Neural cell (in vitro differentiated cells): ENCODE measurements around the gene TSHR. TPM values are rescaled to one million over a fixed set of nuclear protein-coding genes. Genes with fewer than 3 reads are reported as not detected.

Experiments
- H2AFZ ChIP-seq: fragments of 200-600, 300-800 bp; sonication (generic), shearing (Covaris generic); 2 replicates; pipeline ENCODE4 v1.6.0; 2014; ENCODE audit warnings: low read depth, mild to moderate bottlenecking, antibody characterized with exemption, low read length, moderate library complexity
- H3F3A ChIP-seq: fragments of 200-600 bp; shearing (Covaris generic); 2 replicates; pipeline ENCODE4 v1.6.1; 2016; ENCODE audit warnings: mild to moderate bottlenecking, moderate library complexity, mixed read lengths, antibody characterized with exemption, low read length; ENCODE audit not compliant: insufficient read depth, poor library complexity, severe bottlenecking
- H3K27ac ChIP-seq: fragments of 200-600, 300-800 bp; sonication (generic), shearing (Covaris generic); 2 replicates; pipeline ENCODE4 v1.5.1; 2014; ENCODE audit warnings: mild to moderate bottlenecking, low read length, moderate library complexity
- H3K27me3 ChIP-seq: fragments of 300-800, 200-600 bp; sonication (generic), shearing (Covaris generic); 2 replicates; pipeline ENCODE4 v1.6.0; 2014; ENCODE audit warnings: mild to moderate bottlenecking, low read depth, low read length, moderate library complexity; ENCODE audit not compliant: insufficient read depth
- H3K36me3 ChIP-seq: fragments of 300-800, 200-600 bp; sonication (generic), shearing (Covaris generic); 2 replicates; pipeline ENCODE4 v1.5.1; 2014; ENCODE audit warnings: mild to moderate bottlenecking, antibody characterized with exemption, low read length, moderate library complexity; ENCODE audit not compliant: insufficient read depth
- H3K4me2 ChIP-seq: fragments of 300-800, 200-600 bp; sonication (generic), shearing (Covaris generic); 2 replicates; pipeline ENCODE4 v1.6.0; 2014; ENCODE audit warnings: mild to moderate bottlenecking, low read length
- H3K4me3 ChIP-seq: fragments of 300-800, 200-600 bp; sonication (generic), shearing (Covaris generic); 2 replicates; pipeline ENCODE4 v1.5.1; 2014; ENCODE audit warnings: mild to moderate bottlenecking, low read length, moderate library complexity
- H3K79me2 ChIP-seq: fragments of 200-600 bp; shearing (Covaris generic); replicated peaks from 2 replicates; pipeline ENCODE4 v1.6.0; 2014; ENCODE audit warnings: mild to moderate bottlenecking, low read length, moderate library complexity; ENCODE audit not compliant: insufficient read depth
- H3K9ac ChIP-seq: fragments of 300-800, 200-600 bp; sonication (generic), shearing (Covaris generic); 2 replicates; pipeline ENCODE4 v1.6.1; 2016; ENCODE audit warnings: mild to moderate bottlenecking, low read length, mixed read lengths
- H3K9me2 ChIP-seq: fragments of 200-600 bp; shearing (Covaris generic); 2 replicates; pipeline ENCODE4 v1.6.1; 2016; ENCODE audit warnings: mild to moderate bottlenecking, low read length, mixed read lengths; ENCODE audit not compliant: insufficient read depth
- H3K9me3 ChIP-seq: fragments of 200-600, 300-800 bp; sonication (generic), shearing (Covaris generic); 2 replicates; pipeline ENCODE4 v1.6.1; 2016; ENCODE audit warnings: mild to moderate bottlenecking, mixed run types, low read length, moderate library complexity, mixed read lengths
- H4K20me1 ChIP-seq: fragments of 200-600 bp; shearing (Covaris generic); 2 replicates; pipeline ENCODE4 v1.6.1; 2016; ENCODE audit warnings: mild to moderate bottlenecking, mixed run types; ENCODE audit not compliant: insufficient read depth
- EP300 ChIP-seq: fragments of 450-650 bp; conservative IDR thresholded peaks from 2 replicates; pipeline ENCODE4 v1.6.1; 2014; ENCODE audit warnings: antibody characterized with exemption, mild to moderate bottlenecking, moderate library complexity; ENCODE audit not compliant: poor library complexity, severe bottlenecking
- EZH2 ChIP-seq: fragments of 200-600, 300-800 bp; shearing (Covaris generic), sonication (generic); IDR thresholded peaks from 2 replicates; pipeline ENCODE4 v1.6.1; 2014; ENCODE audit warnings: antibody characterized with exemption, low read length, borderline replicate concordance, mild to moderate bottlenecking; ENCODE audit not compliant: insufficient read depth, poor library complexity, severe bottlenecking
- MXI1 ChIP-seq: fragments of 450-650 bp; conservative IDR thresholded peaks from 2 replicates; pipeline ENCODE4 v1.6.1; 2014; ENCODE audit warnings: antibody characterized with exemption, mild to moderate bottlenecking; ENCODE audit not compliant: poor library complexity, severe bottlenecking
- POLR2AphosphoS5 ChIP-seq: IDR thresholded peaks from 2 replicates; pipeline ENCODE4 v1.6.1; 2012
- RAD21 ChIP-seq: fragments of 450-650 bp; conservative IDR thresholded peaks from 2 replicates; pipeline ENCODE4 v1.6.1; 2014; ENCODE audit warnings: antibody characterized with exemption, mild to moderate bottlenecking, moderate library complexity
- SMC3 ChIP-seq: fragments of 450-650 bp; conservative IDR thresholded peaks from 2 replicates; pipeline ENCODE4 v1.6.1; 2014; ENCODE audit warnings: antibody characterized with exemption, mild to moderate bottlenecking, moderate library complexity; ENCODE audit not compliant: poor library complexity
- TAF1 ChIP-seq: IDR thresholded peaks from 2 replicates; pipeline ENCODE4 v1.6.1; 2012; ENCODE audit warnings: low read depth
- polyA plus RNA-seq: library from polyadenylated mRNA; depleted of rRNA; stranded (reverse); fragments of >200 nt; gene quantifications from 2 replicates; pipeline ENCODE4 v1.2.3, GENCODE V29; 2014
- TF ChIP-seq, protein P1 (sequence below): fragments of 450-650 bp; IDR thresholded peaks from 2 replicates; pipeline ENCODE4 v1.5.1; 2014; ENCODE audit warnings: antibody characterized with exemption, mild to moderate bottlenecking, moderate library complexity; ENCODE audit not compliant: poor library complexity, severe bottlenecking
- TF ChIP-seq, protein P2 (sequence below): IDR thresholded peaks from 2 replicates; pipeline ENCODE4 v1.6.1; 2012; ENCODE audit warnings: borderline replicate concordance

TSHR gene
- polyA plus RNA-seq, 1 donor from 2014 or later, result not detected

DNA sequence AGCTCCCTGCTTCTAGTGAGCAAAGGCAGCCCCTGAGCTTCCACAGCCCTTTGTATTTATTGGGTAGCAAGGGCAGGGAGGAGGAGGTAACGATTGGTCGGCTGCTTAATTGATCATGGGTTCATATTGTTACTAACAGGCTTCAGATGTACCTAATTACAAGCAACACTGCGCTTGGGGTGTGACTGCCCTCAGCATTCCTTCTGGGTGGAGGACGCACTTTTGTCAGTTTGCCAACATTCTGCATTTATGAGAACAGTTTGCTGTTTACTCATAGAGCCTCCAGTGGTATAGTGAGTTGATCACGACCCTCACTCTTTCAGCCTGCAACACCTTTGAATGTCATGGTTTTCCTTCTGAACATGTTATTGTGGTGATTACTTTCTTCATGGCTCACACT lies 9.6 kb downstream of the TSHR start:
- no peak overlapping the region for H2AFZ ChIP-seq
- H3K4me3 ChIP-seq, result no peak overlapping the region
- no peaks in the 10 kb centered on the region for H3K9me2 ChIP-seq
- no peak overlapping the region for H3K27ac ChIP-seq
- H3K27me3 ChIP-seq, result no peaks in the 10 kb centered on the region
- no peak overlapping the region for H3K9ac ChIP-seq
- no peak overlapping the region for H3K4me2 ChIP-seq
- H3K9me3 ChIP-seq, result no peaks in the 10 kb centered on the region
- no peaks in the 10 kb centered on the region for H4K20me1 ChIP-seq
- no peaks in the 10 kb centered on the region for H3F3A ChIP-seq
- no peaks in the 10 kb centered on the region for H3K79me2 ChIP-seq
- H3K36me3 ChIP-seq, result no peaks in the 10 kb centered on the region
- TF ChIP-seq, protein P1, sequence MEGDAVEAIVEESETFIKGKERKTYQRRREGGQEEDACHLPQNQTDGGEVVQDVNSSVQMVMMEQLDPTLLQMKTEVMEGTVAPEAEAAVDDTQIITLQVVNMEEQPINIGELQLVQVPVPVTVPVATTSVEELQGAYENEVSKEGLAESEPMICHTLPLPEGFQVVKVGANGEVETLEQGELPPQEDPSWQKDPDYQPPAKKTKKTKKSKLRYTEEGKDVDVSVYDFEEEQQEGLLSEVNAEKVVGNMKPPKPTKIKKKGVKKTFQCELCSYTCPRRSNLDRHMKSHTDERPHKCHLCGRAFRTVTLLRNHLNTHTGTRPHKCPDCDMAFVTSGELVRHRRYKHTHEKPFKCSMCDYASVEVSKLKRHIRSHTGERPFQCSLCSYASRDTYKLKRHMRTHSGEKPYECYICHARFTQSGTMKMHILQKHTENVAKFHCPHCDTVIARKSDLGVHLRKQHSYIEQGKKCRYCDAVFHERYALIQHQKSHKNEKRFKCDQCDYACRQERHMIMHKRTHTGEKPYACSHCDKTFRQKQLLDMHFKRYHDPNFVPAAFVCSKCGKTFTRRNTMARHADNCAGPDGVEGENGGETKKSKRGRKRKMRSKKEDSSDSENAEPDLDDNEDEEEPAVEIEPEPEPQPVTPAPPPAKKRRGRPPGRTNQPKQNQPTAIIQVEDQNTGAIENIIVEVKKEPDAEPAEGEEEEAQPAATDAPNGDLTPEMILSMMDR, result no peak
- no peak for TF ChIP-seq EZH2
- TF ChIP-seq EP300, result no peak
- TF ChIP-seq TAF1, result no peak
- TF ChIP-seq POLR2AphosphoS5, result no peak
- no peak for TF ChIP-seq MXI1
- TF ChIP-seq, protein P2, sequence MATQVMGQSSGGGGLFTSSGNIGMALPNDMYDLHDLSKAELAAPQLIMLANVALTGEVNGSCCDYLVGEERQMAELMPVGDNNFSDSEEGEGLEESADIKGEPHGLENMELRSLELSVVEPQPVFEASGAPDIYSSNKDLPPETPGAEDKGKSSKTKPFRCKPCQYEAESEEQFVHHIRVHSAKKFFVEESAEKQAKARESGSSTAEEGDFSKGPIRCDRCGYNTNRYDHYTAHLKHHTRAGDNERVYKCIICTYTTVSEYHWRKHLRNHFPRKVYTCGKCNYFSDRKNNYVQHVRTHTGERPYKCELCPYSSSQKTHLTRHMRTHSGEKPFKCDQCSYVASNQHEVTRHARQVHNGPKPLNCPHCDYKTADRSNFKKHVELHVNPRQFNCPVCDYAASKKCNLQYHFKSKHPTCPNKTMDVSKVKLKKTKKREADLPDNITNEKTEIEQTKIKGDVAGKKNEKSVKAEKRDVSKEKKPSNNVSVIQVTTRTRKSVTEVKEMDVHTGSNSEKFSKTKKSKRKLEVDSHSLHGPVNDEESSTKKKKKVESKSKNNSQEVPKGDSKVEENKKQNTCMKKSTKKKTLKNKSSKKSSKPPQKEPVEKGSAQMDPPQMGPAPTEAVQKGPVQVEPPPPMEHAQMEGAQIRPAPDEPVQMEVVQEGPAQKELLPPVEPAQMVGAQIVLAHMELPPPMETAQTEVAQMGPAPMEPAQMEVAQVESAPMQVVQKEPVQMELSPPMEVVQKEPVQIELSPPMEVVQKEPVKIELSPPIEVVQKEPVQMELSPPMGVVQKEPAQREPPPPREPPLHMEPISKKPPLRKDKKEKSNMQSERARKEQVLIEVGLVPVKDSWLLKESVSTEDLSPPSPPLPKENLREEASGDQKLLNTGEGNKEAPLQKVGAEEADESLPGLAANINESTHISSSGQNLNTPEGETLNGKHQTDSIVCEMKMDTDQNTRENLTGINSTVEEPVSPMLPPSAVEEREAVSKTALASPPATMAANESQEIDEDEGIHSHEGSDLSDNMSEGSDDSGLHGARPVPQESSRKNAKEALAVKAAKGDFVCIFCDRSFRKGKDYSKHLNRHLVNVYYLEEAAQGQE, result no peak
- no peak for TF ChIP-seq SMC3
- no peak for TF ChIP-seq RAD21

DNA sequence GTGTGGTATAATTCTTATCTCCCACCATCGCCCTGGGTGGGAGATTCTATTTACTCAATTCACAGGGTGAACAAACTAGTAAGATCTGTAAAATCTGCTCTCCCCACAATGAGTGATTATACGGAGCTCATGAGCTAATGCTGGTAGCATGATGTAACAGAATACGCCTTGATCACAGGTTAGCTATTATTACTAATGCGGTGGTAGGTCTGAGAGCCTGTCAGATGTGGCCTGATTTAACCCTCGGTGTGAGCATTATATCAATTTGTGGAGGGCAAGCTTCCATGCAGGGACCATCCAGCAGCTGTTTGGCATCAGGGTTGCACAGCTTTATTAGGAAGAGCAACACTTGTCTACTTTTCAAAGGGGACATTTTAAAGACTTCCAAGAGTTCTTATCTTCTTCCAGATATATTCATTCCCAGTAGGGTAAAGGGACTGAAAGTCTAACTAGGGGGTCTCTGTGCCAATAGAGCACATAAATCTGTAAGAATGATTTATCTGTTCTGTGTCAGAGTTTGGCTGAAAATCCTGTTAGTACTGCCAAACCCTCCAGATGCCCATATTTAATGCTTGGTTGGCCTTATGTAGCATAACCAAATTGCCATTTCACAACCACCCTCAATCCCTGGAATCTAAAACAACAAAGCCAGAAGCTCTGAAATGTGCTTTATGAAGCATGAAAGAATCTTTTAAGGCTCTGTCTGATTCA lies 18.7 kb downstream of the TSHR start:
- no peak for TF ChIP-seq POLR2AphosphoS5
- TF ChIP-seq, protein P2, result no peak
- no peak for TF ChIP-seq EP300
- TF ChIP-seq MXI1, result no peak
- TF ChIP-seq RAD21, result no peak
- TF ChIP-seq EZH2, result no peak
- TF ChIP-seq TAF1, result no peak
- TF ChIP-seq, protein P1, result no peak
- no peak for TF ChIP-seq SMC3
- Histone ChIP-seq H3K27ac (no peak overlapping the region), H3K4me3 (no peak overlapping the region)

More for the DNA sequence above, 18.7 kb downstream of the TSHR start:
- H2AFZ ChIP-seq, result no peak overlapping the region
- H4K20me1 ChIP-seq, result no peaks in the 10 kb centered on the region
- H3K27me3 ChIP-seq, result no peaks in the 10 kb centered on the region
- H3K79me2 ChIP-seq, result no peaks in the 10 kb centered on the region
- no peaks in the 10 kb centered on the region for H3K9me2 ChIP-seq
- no peaks in the 10 kb centered on the region for H3K9me3 ChIP-seq
- no peaks in the 10 kb centered on the region for H3F3A ChIP-seq
- no peak overlapping the region for H3K4me2 ChIP-seq
- H3K9ac ChIP-seq, result no peak overlapping the region
- no peaks in the 10 kb centered on the region for H3K36me3 ChIP-seq
